SHP77 (cell line): Measurements from ENCODE around the gene CDC123.
A peak's percentile ranks its signal among the peaks of the same experiment; 100 is the strongest.
"Not testable (repeated sequence)": the region's sequence is repeated elsewhere in the genome, so short reads cannot be mapped to it uniquely, and the experiment has no call there.

Experiments used
- DNase-seq, 2 experiments: peaks; one replicate each; lab custom pipeline; 2025; lab: John Stamatoyannopoulos, UW

The CDC123 gene

GRCh38 chr10:12235796-12236195 lies 39.8 kb downstream of the CDC123 start:
- no peak for DNase-seq

GRCh38 chr10:12237265-12238220 lies 41.6 kb downstream of the CDC123 start:
- DNase-seq: no peak

GRCh38 chr10:12238821-12239220 lies 42.8 kb downstream of the CDC123 start:
- no peak for DNase-seq

- no peak for DNase-seq
These were observed 46.0 kb downstream of the CDC123 start for GRCh38 chr10:12241810-12242529.

GRCh38 chr10:12243864-12244620 lies 48.1 kb downstream of the CDC123 start:
- DNase-seq: no peak

GRCh38 chr10:12250181-12250580 lies 54.2 kb downstream of the CDC123 start:
- no peak for DNase-seq

GRCh38 chr10:12250702-12251101 lies 54.7 kb downstream of the CDC123 start:
- DNase-seq: not testable (repeated sequence)

- no peak for DNase-seq
These were observed 55.6 kb downstream of the CDC123 start for GRCh38 chr10:12251581-12251980.

GRCh38 chr10:12252882-12253546 lies 57.0 kb downstream of the CDC123 start:
- peak in 1 of 2 experiments; percentile 28 for DNase-seq

GRCh38 chr10:12255048-12255447 lies 59.1 kb downstream of the CDC123 start:
- no peak for DNase-seq

- no peak for DNase-seq
These were observed 64.0 kb downstream of the CDC123 start for GRCh38 chr10:12259988-12260387.

GRCh38 chr10:12262278-12262981 lies 66.4 kb downstream of the CDC123 start:
- DNase-seq: no peak

GRCh38 chr10:12264204-12264940 lies 68.4 kb downstream of the CDC123 start:
- peak; percentile 76 to 88 for DNase-seq

GRCh38 chr10:12269056-12269455 lies 73.1 kb downstream of the CDC123 start:
- no peak for DNase-seq

GRCh38 chr10:12271210-12271540 lies 75.2 kb downstream of the CDC123 start:
- DNase-seq: no peak

GRCh38 chr10:12277862-12278261 lies 81.9 kb downstream of the CDC123 start:
- DNase-seq: not testable (repeated sequence)

- no peak for DNase-seq
These were observed 83.3 kb downstream of the CDC123 start for GRCh38 chr10:12279281-12279680.

- DNase-seq: no peak
These were observed 91.8 kb downstream of the CDC123 start for GRCh38 chr10:12287772-12288171.

GRCh38 chr10:12297784-12298183 lies 101.8 kb downstream of the CDC123 start:
- not testable (repeated sequence) for DNase-seq

GRCh38 chr10:12299222-12299965 lies 103.4 kb downstream of the CDC123 start:
- DNase-seq: no peak
